ENCODE data around the gene SH3D19.

GRCh38 chr4:151323667-151324066, 1.7 kb downstream of the SH3D19 start:
- TF ChIP-seq CTCF (IDR thresholded peaks at IDR 0.05): no peak
- no peak for TF ChIP-seq POLR2A (IDR thresholded peaks at IDR 0.05)

Data from esophagus squamous epithelium (tissue), 4 donors.